ENCODE measurements around the gene NOTUM.

- no peak; the same call in 1 of the 2 replicates for TF ChIP-seq HDGF (IDR thresholded peaks at IDR 0.05; ENCODE audit: borderline replicate concordance)
- TF ChIP-seq FOXM1 (IDR thresholded peaks at IDR 0.05; ENCODE audit: borderline replicate concordance): no peak
- TF ChIP-seq SP1 (IDR thresholded peaks at IDR 0.05): no peak
- no peak for TF ChIP-seq FOXA1 (IDR thresholded peaks at IDR 0.05)
- no peak for TF ChIP-seq ELF4 (IDR thresholded peaks at IDR 0.05)
- no peak for TF ChIP-seq LEF1 (IDR thresholded peaks at IDR 0.05; ENCODE audit: borderline replicate concordance)
- TF ChIP-seq FOXK2 (IDR thresholded peaks at IDR 0.05): no peak
- TF ChIP-seq TARDBP (IDR thresholded peaks at IDR 0.05): no peak
- no peak for TF ChIP-seq ARNT (IDR thresholded peaks at IDR 0.05)
- no peak for TF ChIP-seq SUZ12 (IDR thresholded peaks at IDR 0.05)
- TF ChIP-seq BHLHE40 (IDR thresholded peaks at IDR 0.05; ENCODE audit: borderline replicate concordance): no peak
These were observed 27.7 kb downstream of the NOTUM start for GRCh38 chr17:81933178-81933699.
